Melanocyte of skin (primary cell): ENCODE results near the gene TRIP4. TPM values are rescaled to one million over a fixed set of nuclear protein-coding genes. Genes with fewer than 3 reads are reported as not detected.

ENCODE experiments used
- small RNA-seq, 2 donors: library from RNA; depleted of rRNA; stranded (forward); fragments of <200 nt; gene quantifications; one replicate each; pipeline ENCODE3, GENCODE V24; 2012
- total RNA-seq, 2 donors: library from RNA; depleted of rRNA; stranded (reverse); fragments of >200 nt; gene quantifications; 2 replicates each; pipeline ENCODE4 v1.2.3, GENCODE V29; 2012

Gene TRIP4
- 10 to 100 TPM in 1 of 2 donors, 1 to 10 TPM in 1; 9.6 to 12.0 TPM for total RNA-seq

GRCh38 chr15:64387562-64388168 is at the start of gene TRIP4:
TSS of gene TRIP4 (plus strand) at chr15:64387836. CDS start at chr15:64387864, 28 bp downstream.

GRCh38 chr15:64355944-64356709 is 31.5 kb upstream of the TRIP4 start, which contains the start of gene CSNK1G1:
TSS of gene CSNK1G1 (minus strand) at chr15:64356173. CDS start at chr15:64300499, 55,674 bp downstream.

DNA sequence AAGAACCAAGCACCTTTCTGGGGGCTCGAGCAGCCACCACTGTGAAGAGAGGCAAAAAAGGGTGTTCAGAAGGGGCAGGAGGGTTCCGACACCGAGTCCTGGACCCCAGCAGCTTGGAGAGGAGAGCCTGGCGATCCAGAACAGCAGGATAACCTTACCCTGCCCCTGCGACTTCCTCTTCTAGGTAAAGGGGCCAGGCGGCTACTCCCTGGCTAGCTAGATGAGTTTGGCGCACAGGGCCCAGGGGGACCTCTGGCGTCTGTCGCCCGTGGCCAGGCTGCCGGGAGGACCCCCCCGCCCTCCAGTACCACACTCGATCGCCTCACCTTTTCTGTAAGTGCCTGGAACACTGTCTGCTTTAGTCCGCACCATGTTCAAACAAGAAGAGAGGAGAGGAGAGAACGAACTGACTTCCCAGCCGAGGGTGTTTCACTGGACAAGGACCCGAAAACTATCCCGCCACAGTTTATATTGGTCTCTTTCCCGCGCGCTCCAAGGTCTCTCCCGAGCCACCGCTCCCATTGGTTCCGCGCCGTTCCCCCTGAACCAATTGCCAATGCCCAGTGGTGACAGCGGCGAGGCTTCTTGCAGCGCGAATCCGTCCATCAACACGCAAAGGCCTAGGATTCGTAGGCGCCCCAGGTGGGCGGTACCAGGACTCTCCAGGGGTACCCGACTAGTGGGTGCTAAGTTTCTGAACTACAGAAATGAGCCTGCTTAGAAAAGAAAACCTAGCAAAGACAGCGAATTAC is 6.5 kb upstream of the TRIP4 start, which contains the start of gene PCLAF:
Gene PCLAF (minus strand): TSS at position 442 of the 752 bp plus-strand sequence. CDS start 70 bp downstream, at position 372.

GRCh38 chr15:64460206-64460723 is 72.6 kb downstream of the TRIP4 start, which contains the start of gene ZNF609:
TSS of gene ZNF609 (plus strand) at chr15:64460578. CDS start at chr15:64499420, 38,842 bp downstream.

Small RNAs within 50 kb of the gene (small RNA-seq; reads per million reads assigned to genes)
- gene RF00019: 0 reads per million in 2 donors
- 0 reads per million in 2 donors for gene RF00554

Other genes with a start within 250 kb of the TRIP4 start
- gene SNX22, start 236.1 kb upstream of the TRIP4 start, total RNA-seq: under 1 TPM; under 0.01 TPM
- 100 to 1,000 TPM; 385 to 781 TPM for gene PPIB, start 224.8 kb upstream of the TRIP4 start, total RNA-seq
- gene CSNK1G1, start 31.7 kb upstream of the TRIP4 start, total RNA-seq: 10 to 100 TPM; 36.8 to 54.9 TPM
- gene PCLAF, start 6.4 kb upstream of the TRIP4 start, total RNA-seq: 10 to 100 TPM; 16.5 to 39.0 TPM
- 10 to 100 TPM; 15.3 to 16.2 TPM for gene ZNF609, start 72.7 kb downstream of the TRIP4 start, total RNA-seq